Neural cell (in vitro differentiated cells): Measurements from ENCODE around the gene FAM83B.

ENCODE experiments used
- EP300 ChIP-seq: fragments of 450-650 bp; conservative IDR thresholded peaks from 2 replicates; pipeline ENCODE4 v1.6.1; 2014; ENCODE audit warnings: antibody characterized with exemption, mild to moderate bottlenecking, moderate library complexity; ENCODE audit not compliant: poor library complexity, severe bottlenecking
- EZH2 ChIP-seq: fragments of 200-600, 300-800 bp; shearing (Covaris generic), sonication (generic); IDR thresholded peaks from 2 replicates; pipeline ENCODE4 v1.6.1; 2014; ENCODE audit warnings: antibody characterized with exemption, low read length, borderline replicate concordance, mild to moderate bottlenecking; ENCODE audit not compliant: insufficient read depth, poor library complexity, severe bottlenecking
- MXI1 ChIP-seq: fragments of 450-650 bp; conservative IDR thresholded peaks from 2 replicates; pipeline ENCODE4 v1.6.1; 2014; ENCODE audit warnings: antibody characterized with exemption, mild to moderate bottlenecking; ENCODE audit not compliant: poor library complexity, severe bottlenecking
- POLR2AphosphoS5 ChIP-seq: IDR thresholded peaks from 2 replicates; pipeline ENCODE4 v1.6.1; 2012
- RAD21 ChIP-seq: fragments of 450-650 bp; conservative IDR thresholded peaks from 2 replicates; pipeline ENCODE4 v1.6.1; 2014; ENCODE audit warnings: antibody characterized with exemption, mild to moderate bottlenecking, moderate library complexity
- REST ChIP-seq: IDR thresholded peaks from 2 replicates; pipeline ENCODE4 v1.6.1; 2012; ENCODE audit warnings: borderline replicate concordance
- SMC3 ChIP-seq: fragments of 450-650 bp; conservative IDR thresholded peaks from 2 replicates; pipeline ENCODE4 v1.6.1; 2014; ENCODE audit warnings: antibody characterized with exemption, mild to moderate bottlenecking, moderate library complexity; ENCODE audit not compliant: poor library complexity
- TAF1 ChIP-seq: IDR thresholded peaks from 2 replicates; pipeline ENCODE4 v1.6.1; 2012; ENCODE audit warnings: low read depth
- TF ChIP-seq, protein P1 (sequence below): fragments of 450-650 bp; IDR thresholded peaks from 2 replicates; pipeline ENCODE4 v1.5.1; 2014; ENCODE audit warnings: antibody characterized with exemption, mild to moderate bottlenecking, moderate library complexity; ENCODE audit not compliant: poor library complexity, severe bottlenecking

- TF ChIP-seq, protein P1, sequence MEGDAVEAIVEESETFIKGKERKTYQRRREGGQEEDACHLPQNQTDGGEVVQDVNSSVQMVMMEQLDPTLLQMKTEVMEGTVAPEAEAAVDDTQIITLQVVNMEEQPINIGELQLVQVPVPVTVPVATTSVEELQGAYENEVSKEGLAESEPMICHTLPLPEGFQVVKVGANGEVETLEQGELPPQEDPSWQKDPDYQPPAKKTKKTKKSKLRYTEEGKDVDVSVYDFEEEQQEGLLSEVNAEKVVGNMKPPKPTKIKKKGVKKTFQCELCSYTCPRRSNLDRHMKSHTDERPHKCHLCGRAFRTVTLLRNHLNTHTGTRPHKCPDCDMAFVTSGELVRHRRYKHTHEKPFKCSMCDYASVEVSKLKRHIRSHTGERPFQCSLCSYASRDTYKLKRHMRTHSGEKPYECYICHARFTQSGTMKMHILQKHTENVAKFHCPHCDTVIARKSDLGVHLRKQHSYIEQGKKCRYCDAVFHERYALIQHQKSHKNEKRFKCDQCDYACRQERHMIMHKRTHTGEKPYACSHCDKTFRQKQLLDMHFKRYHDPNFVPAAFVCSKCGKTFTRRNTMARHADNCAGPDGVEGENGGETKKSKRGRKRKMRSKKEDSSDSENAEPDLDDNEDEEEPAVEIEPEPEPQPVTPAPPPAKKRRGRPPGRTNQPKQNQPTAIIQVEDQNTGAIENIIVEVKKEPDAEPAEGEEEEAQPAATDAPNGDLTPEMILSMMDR, result no peak
- no peak for TF ChIP-seq EZH2
- no peak for TF ChIP-seq REST
- no peak for TF ChIP-seq EP300
- TF ChIP-seq TAF1, result no peak
- no peak for TF ChIP-seq RAD21
- TF ChIP-seq POLR2AphosphoS5, result no peak
- TF ChIP-seq MXI1, result no peak
- TF ChIP-seq SMC3, result no peak
These were observed 27.0 kb downstream of the FAM83B start for GRCh38 chr6:54873599-54873998.
